AG04449 (cell line): ENCODE measurements around the gene RNF34.

Experiments
- CTCF ChIA-PET: fragments of 350-600 bp; formaldehyde crosslinking; extraction: SDS; loops from one replicate; lab custom pipeline; 2021; ENCODE audit warnings: antibody characterized with exemption; lab: Yijun Ruan, JAX
- POLR2A ChIA-PET: fragments of 400-600, 350-600 bp; formaldehyde crosslinking; extraction: SDS; loops from one replicate; lab custom pipeline; 2020; ENCODE audit warnings: antibody characterized with exemption, inconsistent platforms; lab: Yijun Ruan, JAX
- DNase-seq: peaks from one replicate; pipeline ENCODE4 v3.0.0-alpha.2; 2010; ENCODE audit warnings: low read depth, low spot score
- H3K4me3 ChIP-seq: 2 replicates; pipeline ENCODE4 v1.5.1; 2011; ENCODE audit warnings: low read depth, mild to moderate bottlenecking, control low read depth, low read length
- CTCF ChIP-seq: IDR thresholded peaks from one replicate; pipeline ENCODE4 v1.5.1; 2011; ENCODE audit warnings: mild to moderate bottlenecking, moderate library complexity, low read length, control low read depth, inconsistent platforms; ENCODE audit not compliant: insufficient read depth; ENCODE audit errors: missing control alignments

Gene RNF34

GRCh38 chr12:121428883-121429282 lies 29.0 kb downstream of the RNF34 start:
- H3K4me3 ChIP-seq, result no peak overlapping the region
- CTCF ChIA-PET, result interaction anchor here (7.3 to 7.7 kb wide), 2 partner anchors 15 to 94 kb away, joined by 45 to 82 read pairs; no protein-coding TSS in a partner anchor
- POLR2A ChIA-PET, result no interaction called here
- TF ChIP-seq CTCF, result no peak
- DNase-seq, result no peak

- ChIA-PET CTCF (interaction anchor here (0.9 to 7.7 kb wide), 5 partner anchors 13 to 99 kb away, joined by 3 to 82 read pairs (median 3); no protein-coding TSS in a partner anchor), POLR2A (no interaction called here)
- no peak overlapping the region for H3K4me3 ChIP-seq
- no peak for DNase-seq
- no peak for TF ChIP-seq CTCF
Observed at GRCh38 chr12:121430833-121431415, 31.0 kb downstream of the RNF34 start.

- ChIA-PET POLR2A (interaction anchor here (0.7 kb wide), 1 partner anchor 78 kb away, joined by 5 read pairs; no protein-coding TSS in a partner anchor), CTCF (interaction anchor here (0.6 to 7.7 kb wide), 3 partner anchors 11 to 849 kb away, joined by 3 to 82 read pairs (median 45); no protein-coding TSS in a partner anchor)
- DNase-seq, result no peak
- no peak for TF ChIP-seq CTCF
- no peak overlapping the region for H3K4me3 ChIP-seq
Observed at GRCh38 chr12:121432740-121433480, 33.0 kb downstream of the RNF34 start.

GRCh38 chr12:121436706-121437105 lies 36.8 kb downstream of the RNF34 start:
- ChIA-PET POLR2A (no interaction called here), CTCF (interaction anchor here (0.6 to 14.7 kb wide), 3 partner anchors 23 to 103 kb away, joined by 3 to 371 read pairs (median 4); no protein-coding TSS in a partner anchor)
- TF ChIP-seq CTCF, result no peak
- no peak for DNase-seq
- no peak overlapping the region for H3K4me3 ChIP-seq

- ChIA-PET CTCF (interaction anchor here (0.6 to 14.7 kb wide), 4 partner anchors 14 to 219 kb away, joined by 4 to 371 read pairs (median 84); no protein-coding TSS in a partner anchor), POLR2A (no interaction called here)
- no peak for DNase-seq
- H3K4me3 ChIP-seq, result no peak overlapping the region
- TF ChIP-seq CTCF, result no peak
Observed at GRCh38 chr12:121438905-121439304, 39.0 kb downstream of the RNF34 start.

GRCh38 chr12:121439715-121440114 lies 39.8 kb downstream of the RNF34 start:
- no peak overlapping the region for H3K4me3 ChIP-seq
- ChIA-PET POLR2A (no interaction called here), CTCF (interaction anchor here (0.7 to 14.7 kb wide), 4 partner anchors 9 to 106 kb away, joined by 3 to 371 read pairs (median 84); no protein-coding TSS in a partner anchor)
- TF ChIP-seq CTCF, result no peak
- DNase-seq, result no peak
